ENCODE data around the gene HNRNPUL1.
"Not testable (repeated sequence)": the region's sequence is repeated elsewhere in the genome, so short reads cannot be mapped to it uniquely, and the experiment has no call there.

Gene HNRNPUL1

GRCh38 chr19:41263850-41264580 lies at the start of gene HNRNPUL1:
Gene HNRNPUL1 (plus strand): TSS chr19:41264372. CDS start chr19:41264504, 132 bp downstream.
- peak; percentile 99 for DNase-seq

GRCh38 chr19:41217741-41218140 lies 46.4 kb upstream of the HNRNPUL1 start:
- no peak for DNase-seq

- no peak for DNase-seq
Observed at GRCh38 chr19:41218249-41218614, 45.9 kb upstream of the HNRNPUL1 start.

DNA sequence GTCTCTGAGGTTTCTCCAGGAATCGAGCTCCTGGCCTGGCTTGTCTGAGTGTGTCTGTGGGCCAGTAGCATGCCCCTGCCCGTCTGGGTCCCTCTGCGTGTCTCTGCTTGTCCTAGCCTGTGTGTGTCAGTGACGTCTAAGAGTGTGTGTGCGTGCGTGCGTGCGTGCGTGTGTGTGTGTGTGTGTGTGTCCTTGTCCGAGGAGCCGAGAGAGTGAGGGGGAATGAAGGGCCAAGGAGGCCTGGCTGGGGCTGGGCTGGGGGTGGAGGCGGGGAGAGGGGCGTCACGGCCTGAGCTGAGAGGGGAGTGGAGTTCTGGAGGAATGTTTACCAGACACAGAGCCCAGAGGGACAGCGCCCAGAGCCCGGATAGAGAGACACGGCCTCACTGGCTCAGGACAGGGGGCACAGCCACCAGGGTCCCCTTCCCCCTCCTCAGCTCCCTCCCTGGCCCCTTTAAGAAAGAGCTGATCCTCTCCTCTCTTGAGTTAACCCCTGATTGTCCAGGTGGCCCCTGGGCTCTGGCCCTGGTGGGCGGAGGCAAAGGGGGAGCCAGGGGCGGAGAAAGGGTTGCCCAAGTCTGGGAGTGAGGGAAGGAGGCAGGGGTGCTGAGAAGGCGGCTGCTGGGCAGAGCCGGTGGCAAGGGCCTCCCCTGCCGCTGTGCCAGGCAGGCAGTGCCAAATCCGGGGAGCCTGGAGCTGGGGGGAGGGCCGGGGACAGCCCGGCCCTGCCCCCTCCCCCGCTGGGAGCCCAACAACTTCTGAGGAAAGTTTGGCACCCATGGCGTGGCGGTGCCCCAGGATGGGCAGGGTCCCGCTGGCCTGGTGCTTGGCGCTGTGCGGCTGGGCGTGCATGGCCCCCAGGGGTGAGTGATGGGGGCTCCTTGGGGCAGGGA lies 45.3 kb upstream of the HNRNPUL1 start, which contains the start of gene AXL:
TSS of gene AXL (plus strand) at position 609 of the 893 bp plus-strand sequence. CDS start at position 779, 170 bp downstream.
- DNase-seq: no peak

- no peak for DNase-seq
Observed at GRCh38 chr19:41219924-41220567, 44.1 kb upstream of the HNRNPUL1 start.

DNA sequence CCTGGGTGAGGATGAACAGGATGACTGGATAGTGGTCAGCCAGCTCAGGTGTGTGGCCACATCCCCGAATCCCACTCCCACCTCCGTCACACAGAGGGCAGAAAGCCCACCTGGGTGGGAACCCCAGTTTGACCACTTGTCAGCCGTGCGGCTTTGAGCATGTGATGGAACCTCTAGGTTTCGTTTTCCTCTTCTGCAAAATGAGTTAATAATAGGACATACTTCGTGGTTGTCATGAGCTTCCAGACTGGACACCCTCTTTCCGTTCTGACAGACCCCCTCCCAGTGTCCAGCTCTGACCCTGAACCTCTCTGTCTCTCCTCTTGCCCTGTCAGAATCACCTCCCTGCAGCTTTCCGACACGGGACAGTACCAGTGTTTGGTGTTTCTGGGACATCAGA lies 43.4 kb upstream of the HNRNPUL1 start:
- DNase-seq: no peak

GRCh38 chr19:41221514-41222205 lies 42.5 kb upstream of the HNRNPUL1 start:
- no peak for DNase-seq

DNA sequence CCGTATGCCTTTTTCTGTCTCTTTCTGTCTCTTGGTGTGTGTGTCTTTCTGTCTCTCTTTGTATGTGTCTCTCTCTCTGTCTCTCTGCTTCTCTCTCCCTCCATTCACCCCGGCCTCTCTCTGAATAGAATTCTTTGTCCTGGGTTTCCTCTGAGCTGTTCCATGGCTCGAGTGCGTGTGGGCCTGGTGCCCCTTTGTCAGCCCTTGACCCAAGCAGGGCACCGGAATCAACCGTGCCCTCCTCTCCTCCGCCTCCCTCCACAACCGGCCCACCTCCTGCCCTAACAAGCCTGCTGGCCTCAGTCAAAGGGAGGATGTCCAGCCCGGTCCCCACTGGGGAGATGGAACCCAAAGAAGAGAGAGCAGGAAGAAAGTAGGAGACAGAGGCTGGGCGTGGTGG lies 41.9 kb upstream of the HNRNPUL1 start:
- no peak for DNase-seq

DNA sequence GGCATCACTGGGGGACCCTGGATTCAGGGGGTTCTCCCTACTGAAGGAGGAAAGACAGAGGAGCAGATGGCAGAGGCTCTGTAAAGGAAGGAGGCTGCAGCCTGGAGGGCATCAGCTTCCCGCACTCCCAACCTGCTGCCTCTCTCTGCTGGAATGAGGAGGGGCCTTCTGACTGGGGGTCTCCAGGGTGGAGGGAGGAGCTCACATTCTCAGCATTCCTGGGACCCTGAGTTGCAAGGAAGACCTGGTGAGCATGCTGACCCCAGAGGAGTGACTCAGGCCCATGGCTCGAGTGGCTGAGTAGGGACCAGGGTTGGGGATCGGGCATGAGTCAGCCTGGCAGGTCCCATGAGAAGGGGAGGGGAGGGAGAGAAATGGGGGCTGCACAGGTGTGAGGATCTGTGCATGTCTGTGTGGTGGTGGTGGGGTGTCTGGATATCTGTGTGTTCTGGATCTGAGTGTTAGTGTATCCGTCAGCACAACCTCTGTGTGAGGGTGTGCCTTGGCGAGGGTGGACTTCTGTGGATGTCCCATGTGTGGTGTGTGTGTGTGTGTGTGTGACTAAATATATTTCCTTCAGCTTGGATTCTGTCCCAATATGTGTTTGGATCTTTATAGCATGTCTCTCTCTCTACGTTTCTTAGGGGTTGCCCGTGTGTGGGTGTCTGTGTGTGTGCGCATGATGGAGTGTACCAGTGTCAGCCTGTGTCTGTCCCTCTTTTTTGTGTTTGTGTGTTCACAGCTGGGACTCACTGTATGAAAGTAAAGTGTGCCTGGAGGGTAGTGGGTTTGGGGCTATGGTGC lies 40.5 kb upstream of the HNRNPUL1 start:
- no peak for DNase-seq

- no peak for DNase-seq
Observed at GRCh38 chr19:41224632-41225031, 39.5 kb upstream of the HNRNPUL1 start.

DNA sequence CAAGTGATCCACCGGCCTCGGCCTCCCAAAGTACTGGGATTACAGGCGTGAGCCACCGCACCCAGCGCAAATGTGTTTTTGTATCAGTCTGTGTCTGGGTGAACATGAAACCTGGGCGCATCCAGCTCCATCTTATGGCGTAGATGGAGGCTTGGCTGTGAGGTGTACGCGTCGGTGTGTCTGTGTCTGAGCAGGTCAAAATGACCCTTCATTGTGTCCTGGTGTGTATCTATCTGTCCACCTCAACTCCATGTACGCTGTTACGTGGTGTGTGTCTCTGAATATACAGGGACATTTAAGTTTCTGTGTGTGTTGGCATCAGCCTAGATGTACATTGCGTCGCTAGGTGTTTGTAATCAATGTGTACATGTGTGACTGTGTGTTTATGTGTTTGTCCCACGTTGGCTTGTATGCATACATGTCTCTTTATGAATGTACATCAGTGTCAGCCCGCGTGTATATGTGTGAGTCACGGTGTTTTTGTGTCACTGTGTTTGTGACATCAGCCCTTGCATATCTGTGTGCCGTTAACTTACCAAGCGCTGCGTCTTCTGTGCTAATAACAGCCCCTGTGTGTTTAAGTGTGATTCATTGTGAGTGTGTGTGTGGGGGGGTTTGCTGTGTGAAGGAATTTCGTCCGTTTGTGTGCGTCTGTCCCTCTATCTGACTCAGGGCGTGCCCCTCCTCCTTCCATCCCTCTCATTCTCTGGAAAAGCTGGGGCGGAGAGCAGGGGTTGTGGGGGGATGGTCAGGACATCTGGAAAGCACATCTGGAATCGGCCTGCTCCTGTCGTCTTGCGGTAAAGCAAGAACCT lies 38.7 kb upstream of the HNRNPUL1 start:
- peak; percentile 40 for DNase-seq

GRCh38 chr19:41226053-41226873 lies 37.9 kb upstream of the HNRNPUL1 start:
- peak; percentile 24 for DNase-seq

DNA sequence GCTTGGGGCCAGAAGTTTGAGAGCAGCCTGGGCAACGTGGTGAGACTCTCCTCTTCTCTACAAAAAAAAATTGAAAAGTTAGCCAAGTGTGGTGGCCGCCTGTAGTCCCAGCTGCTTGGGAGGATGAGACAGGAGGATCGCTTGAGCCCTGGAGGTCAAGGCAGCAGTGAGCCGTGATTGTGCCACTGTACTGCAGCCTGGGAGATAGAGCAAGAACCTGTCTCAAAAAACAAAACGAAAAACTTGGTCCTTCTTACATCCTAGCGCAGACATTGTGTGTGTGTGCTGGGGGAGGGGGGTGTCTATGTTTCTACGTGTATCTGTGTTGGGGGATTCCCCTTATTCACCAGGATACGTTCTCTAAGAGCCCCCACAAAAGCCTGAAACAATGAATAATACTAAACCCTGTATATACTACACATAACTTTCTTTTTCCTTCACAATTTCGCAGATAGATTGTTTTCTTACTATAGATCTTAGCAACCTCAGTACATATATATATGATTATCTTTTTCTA lies 37.2 kb upstream of the HNRNPUL1 start:
- DNase-seq: no peak

GRCh38 chr19:41228486-41228885 lies 35.7 kb upstream of the HNRNPUL1 start:
- DNase-seq: no peak

DNA sequence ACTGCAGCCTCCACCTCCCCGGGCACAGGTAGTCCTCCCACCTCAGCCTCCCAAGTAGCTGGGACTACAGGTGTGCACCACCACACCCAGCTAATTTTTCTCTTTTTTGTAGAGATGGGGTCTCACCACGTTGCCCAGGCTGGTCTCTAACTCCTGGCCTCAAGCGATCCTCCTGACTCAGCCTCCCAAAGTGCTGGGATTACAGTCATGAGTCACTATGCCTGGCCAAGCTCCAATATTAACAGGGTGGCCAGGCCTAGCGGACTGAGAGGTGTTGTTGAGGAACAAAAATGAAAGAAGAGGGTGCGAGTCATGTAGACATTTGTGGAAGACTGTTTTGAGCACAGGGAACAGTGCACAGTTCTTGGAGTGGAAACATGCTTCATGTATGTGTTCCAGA lies 34.8 kb upstream of the HNRNPUL1 start:
- DNase-seq: not testable (repeated sequence)

DNA sequence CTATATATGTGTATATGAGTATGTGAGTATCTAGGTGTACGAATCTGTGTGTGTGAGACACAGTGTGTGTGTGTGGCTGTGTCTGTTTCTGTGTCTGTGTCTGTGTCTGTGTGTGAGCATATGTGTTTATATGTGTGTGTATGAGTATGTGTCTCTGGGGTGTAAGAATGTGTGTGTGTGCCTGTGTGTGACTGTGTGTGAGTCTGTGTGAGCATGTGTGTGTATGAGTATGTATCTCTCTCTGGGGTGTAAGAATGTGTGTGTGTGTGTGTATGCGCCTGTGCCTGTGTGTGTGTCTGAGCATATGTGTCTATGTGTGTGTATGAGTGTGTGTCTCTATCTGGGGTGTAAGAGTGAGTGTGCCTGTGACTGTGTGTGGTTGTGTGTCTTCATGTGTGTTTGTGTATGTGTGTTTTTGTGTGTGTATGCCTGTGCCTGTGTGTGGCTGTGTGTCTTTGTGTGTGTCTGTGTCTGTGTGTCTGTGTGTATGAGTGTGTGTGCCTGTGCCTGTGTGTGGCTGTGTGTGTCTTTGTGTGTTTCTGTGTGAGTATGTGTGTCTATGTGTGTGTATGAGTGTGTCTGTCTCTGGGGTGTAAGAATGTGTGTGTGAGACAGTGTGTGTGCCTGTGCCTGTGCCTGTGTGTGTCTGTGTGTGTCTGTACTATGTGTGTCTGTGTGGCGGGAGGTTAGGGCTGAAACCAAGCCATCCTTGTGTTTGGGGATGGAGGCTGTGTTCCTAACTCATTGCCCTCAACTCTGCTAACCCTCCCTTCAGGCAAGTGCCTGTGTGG lies 33.9 kb upstream of the HNRNPUL1 start:
- no peak for DNase-seq

DNA sequence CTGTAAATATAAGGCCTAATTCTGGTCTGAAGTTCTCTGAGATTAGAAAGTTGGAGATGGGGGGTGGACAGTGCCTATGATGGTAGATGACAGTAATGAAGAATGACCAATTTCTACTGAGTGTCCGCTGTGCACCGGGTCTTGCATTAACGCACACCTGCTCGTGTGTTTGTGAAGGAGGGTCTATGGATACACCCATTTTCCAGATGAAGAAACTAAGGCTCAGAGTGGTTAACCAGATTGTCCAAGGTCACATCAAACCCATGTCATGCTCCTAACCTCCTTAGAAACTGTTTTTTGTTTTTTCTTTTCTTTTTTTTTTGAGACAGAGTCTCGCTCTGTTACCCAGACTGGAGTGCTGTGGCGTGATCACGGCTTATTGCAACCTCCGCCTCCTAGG lies 31.5 kb upstream of the HNRNPUL1 start:
- DNase-seq: no peak

DNA sequence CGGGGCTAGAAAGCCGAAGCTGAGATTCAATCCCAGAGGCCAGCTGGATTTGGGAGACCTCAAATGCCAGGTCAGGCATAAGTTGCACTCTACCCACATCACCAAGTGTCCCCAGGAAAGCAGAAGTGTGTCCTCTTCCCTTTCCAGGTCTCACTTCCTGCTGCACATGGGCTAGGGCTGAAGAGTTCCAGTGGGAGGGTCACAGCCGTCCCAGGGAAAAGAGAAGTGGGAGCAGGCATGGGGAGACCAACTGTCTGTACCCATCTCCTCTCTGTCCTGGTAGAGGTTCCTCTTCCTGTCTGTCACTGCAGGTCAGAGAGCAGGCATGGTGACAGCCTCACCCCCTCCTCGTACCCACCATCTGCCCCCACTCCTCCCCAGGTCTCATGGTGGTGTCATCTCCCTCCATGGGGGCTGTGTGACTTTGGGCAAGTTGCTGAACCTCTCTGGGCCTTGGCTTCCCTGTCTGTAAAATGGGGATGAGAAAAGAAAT lies 30.4 kb upstream of the HNRNPUL1 start:
- no peak for DNase-seq
